GM12892 (cell line): ENCODE results near the gene AKT1S1.
A peak's percentile ranks its signal among the peaks of the same experiment; 100 is the strongest.

ENCODE experiments used
- DNase-seq: peaks from one replicate; pipeline ENCODE4 v3.0.0; 2011; ENCODE audit not compliant: insufficient read length
- FAIRE-seq: peaks from 2 replicates; lab custom pipeline; 2011; peaks lifted over from hg19 to GRCh38; lab: Jason Lieb, UNC
- POLR2A ChIP-seq: IDR thresholded peaks from 2 replicates; pipeline ENCODE4 v1.6.1; 2011; ENCODE audit warnings: low read depth, low read length, control low read depth
- POLR2AphosphoS5 ChIP-seq: IDR thresholded peaks from 2 replicates; pipeline ENCODE4 v1.6.1; 2011; ENCODE audit warnings: low read depth, low read length, control low read depth
- TAF1 ChIP-seq: IDR thresholded peaks from 2 replicates; pipeline ENCODE4 v1.6.1; 2011; ENCODE audit warnings: low read depth, mild to moderate bottlenecking, control low read depth, low read length, borderline replicate concordance

Gene AKT1S1

GRCh38 chr19:49916839-49917733, 39.9 kb upstream of the AKT1S1 start:
- DNase-seq (no peak), FAIRE-seq (peak; percentile 68)
- TF ChIP-seq POLR2A (0 out of 2 replicates have a peak, but pooled peaks have one; percentile 40), TAF1 (no peak), POLR2AphosphoS5 (0 out of 2 replicates have a peak, but pooled peaks have one; percentile 34)

- FAIRE-seq (peak; percentile 40), DNase-seq (no peak)
- no peak for TF ChIP-seq POLR2A
- no peak for TF ChIP-seq TAF1
- TF ChIP-seq POLR2AphosphoS5 = no peak
These were observed 38.1 kb upstream of the AKT1S1 start for GRCh38 chr19:49915271-49915670.

GRCh38 chr19:49913720-49914119, 36.6 kb upstream of the AKT1S1 start:
- TF ChIP-seq POLR2A (no peak), TAF1 (no peak), POLR2AphosphoS5 (no peak)
- FAIRE-seq (no peak), DNase-seq (no peak)

GRCh38 chr19:49912965-49913685, 36.0 kb upstream of the AKT1S1 start:
- DNase-seq (no peak), FAIRE-seq (peak; percentile 84)

DNA sequence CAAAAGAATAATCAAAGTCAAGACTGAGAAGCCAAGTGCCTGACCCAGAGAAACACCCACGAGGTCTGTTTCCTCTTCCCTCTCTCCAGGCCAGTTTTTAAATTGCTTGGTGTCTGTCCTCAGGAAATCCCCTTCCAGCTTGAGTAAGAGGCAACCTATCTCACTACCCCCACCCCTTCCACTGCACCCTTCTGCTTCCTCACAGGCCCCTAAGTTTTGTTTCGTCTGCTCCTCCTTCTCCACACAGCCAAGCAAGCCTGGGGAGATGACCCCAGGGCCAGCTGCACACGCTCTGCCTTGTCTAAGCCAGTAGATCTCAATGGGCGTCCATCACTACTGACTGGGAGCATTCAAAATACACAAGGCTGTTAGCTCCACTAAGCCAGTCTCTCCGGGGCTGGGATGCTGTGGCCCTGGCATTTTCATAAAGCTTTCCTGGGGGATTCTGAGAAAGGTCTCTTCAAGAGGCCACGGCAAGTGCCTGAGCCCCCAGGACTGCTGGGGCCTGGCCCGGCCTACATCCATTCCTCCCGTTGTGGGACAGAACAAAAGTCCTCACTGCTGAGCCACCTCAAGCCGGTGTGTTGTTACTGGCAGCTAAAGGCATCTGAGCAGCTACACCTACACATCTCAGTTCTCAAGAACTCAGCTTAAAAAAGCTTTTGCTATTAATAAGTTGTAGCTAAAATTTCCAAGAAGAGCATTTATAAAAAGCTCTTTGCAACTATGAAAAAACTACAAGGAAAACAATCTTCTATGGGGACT, 34.4 kb upstream of the AKT1S1 start:
- FAIRE-seq (peak; percentile 93), DNase-seq (no peak)
- TF ChIP-seq POLR2A = peak; percentile 75
- TF ChIP-seq TAF1 = no peak
- peak; percentile 84 for TF ChIP-seq POLR2AphosphoS5

More at GRCh38 chr19:49912965-49913685, 36.0 kb upstream of the AKT1S1 start:
- TF ChIP-seq POLR2AphosphoS5 (no peak), TAF1 (no peak), POLR2A (0 out of 2 replicates have a peak, but pooled peaks have one; percentile 17)

DNA sequence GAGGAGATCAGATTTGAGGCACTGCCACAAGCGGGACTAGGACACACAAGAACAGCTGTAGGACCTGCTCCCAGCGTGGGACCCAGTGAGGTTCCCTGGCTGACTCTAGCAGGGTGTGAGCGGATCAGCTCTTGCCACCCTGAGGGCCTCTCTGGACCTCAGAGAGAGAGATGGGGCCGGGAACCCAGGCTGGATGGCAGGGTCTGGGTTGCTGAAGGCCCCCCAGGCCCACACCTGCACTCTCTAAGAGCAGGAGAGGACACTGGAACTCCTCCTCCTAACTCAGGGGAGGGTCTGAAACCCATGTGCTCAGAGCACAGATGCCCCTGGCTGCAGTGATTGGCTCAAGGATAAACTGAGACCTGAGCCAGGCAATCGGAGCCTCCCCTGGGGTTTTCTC, 33.0 kb upstream of the AKT1S1 start:
- DNase-seq (no peak), FAIRE-seq (no peak)
- no peak; the same call in 1 of the 2 replicates for TF ChIP-seq POLR2A
- peak; percentile 3; the same call in 1 of the 2 replicates for TF ChIP-seq POLR2AphosphoS5
- no peak for TF ChIP-seq TAF1

GRCh38 chr19:49908480-49909420, 31.6 kb upstream of the AKT1S1 start:
- FAIRE-seq = no peak
- DNase-seq = no peak
- TF ChIP-seq TAF1 (no peak), POLR2AphosphoS5 (no peak), POLR2A (0 out of 2 replicates have a peak, but pooled peaks have one; percentile 1)

DNA sequence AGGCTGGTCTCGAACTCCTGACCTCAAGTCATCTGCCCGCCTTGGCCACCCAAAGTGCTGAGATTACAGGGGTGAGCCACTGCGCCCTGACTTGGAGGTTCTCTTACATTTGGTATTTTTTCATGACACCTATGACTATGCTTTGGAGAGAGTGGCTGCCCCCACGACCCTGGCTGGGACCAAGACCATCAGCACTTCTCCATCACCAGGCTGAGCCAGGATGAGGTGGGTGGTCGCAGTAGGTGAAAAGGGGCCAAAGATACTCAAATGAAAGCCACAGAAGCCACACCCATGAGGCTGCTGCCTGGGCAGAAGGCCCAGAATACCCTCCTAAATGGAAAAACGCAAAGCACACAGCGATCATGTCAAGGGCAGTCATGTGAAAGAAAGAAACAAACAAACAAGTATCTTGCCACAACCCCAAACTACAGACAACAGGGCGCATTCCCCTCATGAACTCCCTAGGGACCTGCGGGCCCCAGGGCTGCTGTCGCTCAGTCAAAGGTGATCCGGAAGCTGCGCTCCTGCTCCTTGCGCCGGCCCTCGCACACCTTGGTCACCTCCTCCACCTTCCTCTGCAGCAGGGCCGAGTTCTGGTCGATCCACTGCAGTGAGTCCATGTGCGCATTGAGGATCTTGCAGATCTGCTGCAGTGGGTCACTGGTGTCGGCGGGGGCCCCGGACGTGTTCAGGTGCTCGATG, 30.7 kb upstream of the AKT1S1 start:
- FAIRE-seq (peak; percentile 95), DNase-seq (no peak)
- TF ChIP-seq POLR2A (0 out of 2 replicates have a peak, but pooled peaks have one; percentile 15), POLR2AphosphoS5 (no peak; the same call in 1 of the 2 replicates), TAF1 (no peak)

DNA sequence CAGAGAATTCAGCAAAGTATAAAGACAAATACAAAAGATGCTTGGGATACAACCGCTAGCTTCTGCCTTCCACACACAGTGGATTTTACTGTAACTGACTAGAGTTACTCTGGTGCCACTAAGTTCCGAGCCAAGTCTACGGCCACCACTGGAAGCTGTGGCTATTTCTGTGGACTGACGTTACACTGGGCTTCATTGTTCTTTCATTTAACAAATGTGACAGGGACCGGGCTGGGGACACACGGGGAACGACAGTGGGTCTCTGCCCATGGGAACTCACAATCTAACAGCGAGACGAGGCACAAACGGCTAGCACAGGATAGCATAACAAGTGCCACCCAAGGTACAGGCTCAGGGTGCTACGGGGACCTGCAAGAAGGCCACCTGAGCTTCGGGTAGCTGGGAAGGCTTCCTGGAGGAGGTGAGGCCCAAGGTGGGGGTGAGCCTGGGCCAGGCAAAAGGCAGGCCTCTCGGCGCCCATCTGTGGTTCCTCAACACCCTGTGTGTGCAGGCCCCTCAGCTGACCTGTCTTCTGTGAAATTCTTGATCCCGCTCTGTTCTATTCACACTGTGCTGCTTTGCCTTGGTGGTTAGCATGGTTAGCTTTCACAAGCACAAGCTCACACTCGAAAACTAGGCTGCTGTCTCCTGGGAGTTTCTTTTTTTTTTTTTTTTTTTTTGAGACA, 29.9 kb upstream of the AKT1S1 start:
- DNase-seq (no peak), FAIRE-seq (peak; percentile 73)
- TF ChIP-seq POLR2A = peak; percentile 38; the same call in 1 of the 2 replicates
- no peak; the same call in none of the 2 replicates for TF ChIP-seq POLR2AphosphoS5
- TF ChIP-seq TAF1 = no peak
